Glutamatergic neuron (in vitro differentiated cells): ENCODE results near the gene DRGX. TPM values are rescaled to one million over a fixed set of nuclear protein-coding genes. Genes with fewer than 3 reads are reported as not detected.

Experiments used
- DNase-seq: peaks from one replicate; pipeline ENCODE4 v3.0.0; 2022
- H3K27ac Mint-ChIP-seq: one replicate; pipeline ENCODE4 v1.8.0; 2020; ENCODE audit warnings: mild to moderate bottlenecking, mixed read lengths, inconsistent platforms; ENCODE audit not compliant: unreplicated experiment
- H3K27me3 Mint-ChIP-seq: one replicate; pipeline ENCODE4 v1.8.0; 2020; ENCODE audit warnings: mild to moderate bottlenecking, moderate library complexity, mixed read lengths, inconsistent platforms; ENCODE audit not compliant: unreplicated experiment
- H3K36me3 Mint-ChIP-seq: one replicate; pipeline ENCODE4 v1.8.0; 2020; ENCODE audit warnings: mild to moderate bottlenecking, mixed read lengths, inconsistent platforms; ENCODE audit not compliant: unreplicated experiment
- H3K4me1 Mint-ChIP-seq: one replicate; pipeline ENCODE4 v1.8.0; 2020; ENCODE audit warnings: mild to moderate bottlenecking, low read depth, mixed read lengths, inconsistent platforms; ENCODE audit not compliant: unreplicated experiment
- H3K4me3 Mint-ChIP-seq: one replicate; pipeline ENCODE4 v1.8.0; 2020; ENCODE audit warnings: mild to moderate bottlenecking, mixed read lengths, inconsistent platforms; ENCODE audit not compliant: unreplicated experiment
- H3K9me3 Mint-ChIP-seq: one replicate; pipeline ENCODE4 v1.8.0; 2020; ENCODE audit warnings: mild to moderate bottlenecking, moderate library complexity, mixed read lengths, inconsistent platforms; ENCODE audit not compliant: unreplicated experiment
- CTCF ChIP-seq: fragments of 200-600 bp; sonication (generic); IDR thresholded peaks from one replicate; pipeline ENCODE4 v1.5.0; 2021; ENCODE audit not compliant: partially characterized antibody, unreplicated experiment
- total RNA-seq: library from RNA; stranded (reverse); fragmentation: NEBNext Ultra II Directional; extraction: Animal tissue kit (Norgen Biotek cat#: 25700); gene quantifications from one replicate; pipeline ENCODE4 v1.2.1, GENCODE V29; 2021; ENCODE audit not compliant: unreplicated experiment

The DRGX gene
- total RNA-seq, 1 donor from 2014 or later = 65.2 TPM

GRCh38 chr10:49318028-49318427 is 77.9 kb downstream of the DRGX start:
- no peaks in the 10 kb centered on the region for H3K9me3 Mint-ChIP-seq
- no peaks in the 10 kb centered on the region for H3K36me3 Mint-ChIP-seq
- no peak for DNase-seq
- TF ChIP-seq CTCF = no peak
- H3K27me3 Mint-ChIP-seq = no peaks in the 10 kb centered on the region
- peaks cover 3% of the 10 kb centered on the region for H3K4me1 Mint-ChIP-seq
- H3K27ac Mint-ChIP-seq = no peak overlapping the region
- no peak overlapping the region for H3K4me3 Mint-ChIP-seq

DNA sequence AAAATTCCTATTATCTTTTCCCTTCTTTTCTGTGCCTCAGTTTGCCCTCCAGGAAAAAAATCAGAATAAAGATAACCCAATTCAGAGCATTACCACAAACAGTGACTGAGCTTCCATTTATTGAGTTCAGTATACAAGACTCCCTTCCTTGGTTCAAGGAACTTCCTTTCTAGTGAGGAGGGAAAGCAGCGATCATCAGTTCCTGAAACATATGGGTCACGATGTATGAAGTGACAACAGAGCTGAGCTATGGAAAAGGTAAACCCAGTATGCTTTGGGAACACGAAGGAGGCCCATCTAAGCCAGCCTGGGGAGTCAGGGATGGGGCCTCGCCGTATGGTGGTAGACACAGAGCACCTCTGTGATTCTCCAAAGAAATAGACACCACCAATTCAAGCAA is 81.1 kb downstream of the DRGX start:
- no peak for DNase-seq
- no peak for TF ChIP-seq CTCF
- peaks cover 3% of the 10 kb centered on the region for H3K36me3 Mint-ChIP-seq
- no peaks in the 10 kb centered on the region for H3K9me3 Mint-ChIP-seq
- no peak overlapping the region for H3K4me3 Mint-ChIP-seq
- H3K27ac Mint-ChIP-seq = no peak overlapping the region
- H3K27me3 Mint-ChIP-seq = no peaks in the 10 kb centered on the region
- H3K4me1 Mint-ChIP-seq = peaks cover 3% of the 10 kb centered on the region

Other genes starting within 250 kb of the DRGX start
- gene TMEM273, start 207.7 kb downstream of the DRGX start, total RNA-seq = 0.39 TPM
- 0.12 TPM for gene C10orf71, start 96.9 kb downstream of the DRGX start, total RNA-seq
- gene ERCC6, start 143.0 kb upstream of the DRGX start, total RNA-seq = 27.5 TPM
- 21.5 TPM for gene SLC18A3, start 214.2 kb upstream of the DRGX start, total RNA-seq
- 15.4 TPM for gene CHAT, start 217.9 kb upstream of the DRGX start, total RNA-seq